ENCODE results near the gene BCAT1.

BCAT1 gene

GRCh38 chr12:24803430-24804245, 145.3 kb downstream of the BCAT1 start:
- no peak for ATAC-seq

- no peak for ATAC-seq
Measured at GRCh38 chr12:24798335-24798734, 150.6 kb downstream of the BCAT1 start.

- ATAC-seq: no peak
Measured at GRCh38 chr12:24797901-24798300, 151.0 kb downstream of the BCAT1 start.

DNA sequence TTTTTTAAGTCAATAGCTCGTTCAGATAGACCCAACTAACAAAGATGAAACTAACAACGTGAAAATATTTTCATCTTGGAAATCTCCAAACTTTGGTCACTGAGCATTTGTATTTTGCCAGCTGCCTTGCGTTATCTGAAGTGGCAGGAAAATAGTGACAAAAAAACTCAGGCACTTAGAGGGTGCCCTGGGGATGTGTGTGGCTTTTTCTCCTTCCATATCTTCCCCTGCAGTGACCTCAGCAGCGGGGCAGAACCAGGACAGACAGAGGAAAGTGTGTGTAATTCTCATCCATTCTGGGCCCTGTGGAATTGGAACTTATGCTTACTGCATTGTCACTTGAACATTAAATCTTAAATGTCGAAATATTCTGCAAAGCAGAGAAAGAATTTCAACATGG, 152.0 kb downstream of the BCAT1 start:
- ATAC-seq: no peak

DNA sequence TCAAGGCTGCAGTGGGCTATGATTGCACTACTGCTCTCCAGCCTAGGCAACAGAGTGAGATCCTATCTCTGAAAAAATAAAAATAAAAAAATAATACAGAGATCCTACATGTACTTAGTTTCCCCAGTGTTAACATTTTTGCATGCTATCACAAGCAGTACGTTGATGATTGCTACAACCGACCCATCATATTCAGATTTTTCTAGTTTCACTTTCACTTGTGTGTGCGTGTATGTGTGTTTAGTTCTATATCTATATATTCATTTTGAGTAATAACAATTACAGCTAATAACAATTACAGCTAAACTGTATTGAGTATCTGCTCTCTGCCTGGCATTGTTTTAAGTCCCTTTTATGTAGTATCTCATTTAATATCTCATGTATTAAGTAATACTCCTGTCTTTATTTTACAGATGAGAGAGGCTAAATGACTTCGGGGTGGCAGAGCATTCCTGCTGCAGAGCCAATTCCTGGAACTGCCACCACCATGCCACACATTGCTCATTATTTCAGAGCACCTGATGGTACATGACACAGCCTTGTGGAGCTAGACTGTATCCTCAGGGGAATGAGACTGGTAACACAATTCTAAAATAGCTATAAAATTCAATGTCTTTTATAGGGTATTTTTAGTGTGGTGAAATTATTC, 153.1 kb downstream of the BCAT1 start:
- peak; percentile 78 to 86 for ATAC-seq

DNA sequence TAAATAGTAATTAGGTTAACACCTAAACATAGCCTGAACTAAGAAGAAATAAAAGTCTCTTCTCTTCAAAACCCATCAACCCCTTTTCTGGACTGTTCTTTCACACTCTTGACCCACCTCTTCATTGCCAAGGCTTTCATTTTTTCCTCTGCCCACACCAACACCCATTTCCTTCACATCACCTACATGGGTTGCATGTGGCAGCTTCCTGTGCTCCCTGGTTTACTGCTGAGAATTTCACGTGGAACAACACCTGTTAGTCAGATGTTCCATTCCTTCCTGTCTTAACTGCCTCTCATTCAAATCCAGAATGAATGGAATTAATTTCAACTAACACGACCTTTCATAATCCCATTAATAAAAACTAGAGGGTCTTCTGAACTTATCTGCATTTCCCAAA, 157.3 kb downstream of the BCAT1 start:
- ATAC-seq: no peak

GRCh38 chr12:24788886-24789285, 160.0 kb downstream of the BCAT1 start:
- no peak for ATAC-seq

GRCh38 chr12:24780697-24781368, 168.1 kb downstream of the BCAT1 start:
- no peak for ATAC-seq

DNA sequence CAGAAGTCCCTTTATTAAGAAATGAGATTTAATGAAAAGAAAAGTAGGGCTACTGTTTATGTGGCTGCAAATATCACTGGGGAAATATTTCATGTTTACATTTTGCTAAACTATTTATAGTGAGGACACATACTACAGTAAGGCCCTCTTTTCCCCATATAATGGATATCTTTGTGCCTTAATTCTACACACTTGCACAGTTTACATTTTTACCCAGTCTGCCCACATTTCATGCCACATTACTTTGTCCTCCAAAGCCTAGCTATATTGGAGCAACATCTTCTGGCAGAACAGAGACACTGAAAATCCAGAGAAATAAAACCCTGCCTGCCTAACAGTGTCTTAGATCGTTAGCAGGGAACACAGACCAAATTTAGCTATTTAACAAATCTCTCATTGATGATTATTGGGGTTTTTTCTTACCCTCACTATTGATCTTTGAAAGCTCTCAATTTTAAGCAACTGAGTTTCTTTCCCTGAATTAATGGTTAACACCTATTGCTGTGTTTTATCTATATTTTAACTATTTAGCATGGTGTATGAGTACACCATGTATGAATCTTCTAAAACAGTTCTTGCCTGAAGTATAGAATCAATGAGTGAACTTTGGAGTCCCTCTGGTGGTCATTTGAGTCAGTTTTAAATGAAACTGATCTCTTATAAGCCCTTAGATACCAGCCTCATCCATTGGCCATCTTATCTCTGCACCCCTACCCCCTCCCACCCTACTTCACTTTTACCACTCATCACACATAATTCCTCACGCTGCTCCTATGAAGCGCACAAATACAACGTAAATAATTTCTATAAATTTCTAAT, 170.2 kb downstream of the BCAT1 start:
- peak in 1 of 2 donors; percentile 24 for ATAC-seq

GRCh38 chr12:24777359-24777758, 171.5 kb downstream of the BCAT1 start:
- no peak for ATAC-seq

- no peak for ATAC-seq
Measured at GRCh38 chr12:24776861-24777260, 172.0 kb downstream of the BCAT1 start.

- no peak for ATAC-seq
Measured at GRCh38 chr12:24775073-24775472, 173.8 kb downstream of the BCAT1 start.

DNA sequence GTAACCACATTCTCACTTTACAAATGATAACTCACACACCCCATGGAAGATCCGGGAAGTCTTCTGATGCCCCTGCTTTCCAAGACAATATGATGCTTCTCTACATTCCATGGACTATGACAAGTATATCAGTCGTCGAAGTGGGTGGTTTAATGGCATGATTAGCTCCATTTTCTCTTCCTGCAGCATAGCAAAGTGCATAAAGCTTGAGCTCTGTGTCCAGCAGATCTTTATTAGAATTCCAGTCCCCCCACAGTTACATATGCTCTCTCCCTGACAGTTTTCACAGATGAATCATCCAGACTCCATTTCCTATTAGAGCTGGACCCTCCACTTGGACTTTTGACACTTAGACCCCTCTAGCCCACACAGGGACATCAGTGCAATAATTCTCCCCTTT, 174.9 kb downstream of the BCAT1 start:
- no peak for ATAC-seq

DNA sequence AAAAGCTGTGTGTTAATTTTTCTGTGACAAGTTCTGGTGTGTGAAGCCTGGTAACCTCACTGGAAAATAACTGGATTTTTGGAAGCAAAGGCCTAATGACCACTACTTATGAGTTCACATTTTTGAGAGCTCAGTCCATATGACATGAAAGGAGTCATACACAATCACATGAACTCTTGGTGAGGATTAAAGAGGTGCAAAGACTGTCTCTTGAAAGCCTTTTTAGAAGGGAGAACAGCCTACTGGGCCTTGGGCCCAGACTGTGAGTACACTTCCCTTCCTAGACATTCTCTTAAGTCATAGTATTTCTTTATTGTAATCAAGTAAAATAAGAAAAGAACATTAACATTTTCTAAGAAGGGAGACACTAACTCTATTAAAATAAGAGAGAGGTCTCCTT, 176.1 kb downstream of the BCAT1 start:
- ATAC-seq: no peak

DNA sequence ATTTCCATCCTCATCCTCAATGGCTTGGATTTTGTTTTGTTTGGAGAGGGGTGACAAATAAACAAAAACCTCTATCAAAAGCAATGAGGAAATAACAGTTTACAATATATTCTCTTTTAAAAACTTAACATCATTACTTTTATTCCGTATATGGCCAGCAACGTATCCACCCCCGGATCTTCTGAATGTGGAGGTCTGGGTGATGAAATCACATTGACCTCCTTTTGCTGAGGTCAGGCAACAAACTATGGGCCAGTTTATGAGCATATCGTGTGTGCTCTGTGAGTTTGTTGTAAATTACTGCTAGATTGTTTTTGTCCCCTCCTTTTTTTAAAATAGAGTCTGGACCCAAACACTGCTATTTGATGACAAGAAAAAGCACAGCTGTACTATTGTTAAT, 178.1 kb downstream of the BCAT1 start:
- no peak for ATAC-seq

GRCh38 chr12:24770334-24770733, 178.6 kb downstream of the BCAT1 start:
- no peak for ATAC-seq

DNA sequence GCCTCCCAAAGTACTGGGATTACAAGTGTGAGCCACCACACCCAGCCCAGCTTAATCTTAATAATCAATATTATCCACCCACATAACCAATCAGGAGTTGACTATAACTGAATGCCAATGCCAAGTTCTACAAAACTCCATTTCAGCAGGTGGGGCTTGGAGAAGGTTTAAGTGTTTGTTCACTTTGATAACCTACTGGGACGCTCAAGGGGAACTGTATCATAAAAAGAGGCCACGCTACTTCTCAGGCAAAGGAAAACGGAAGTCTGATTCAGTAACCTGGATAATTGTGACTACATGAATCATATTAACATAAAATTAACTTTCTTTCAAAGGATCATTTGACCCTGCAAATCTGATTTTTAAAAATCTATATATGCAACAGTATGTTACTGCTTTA, 179.2 kb downstream of the BCAT1 start:
- ATAC-seq: no peak

GRCh38 chr12:24768415-24768814, 180.5 kb downstream of the BCAT1 start:
- no peak for ATAC-seq

- ATAC-seq: no peak
Measured at GRCh38 chr12:24767016-24767415, 181.9 kb downstream of the BCAT1 start.

GRCh38 chr12:24764712-24765111, 184.2 kb downstream of the BCAT1 start:
- no peak for ATAC-seq

DNA sequence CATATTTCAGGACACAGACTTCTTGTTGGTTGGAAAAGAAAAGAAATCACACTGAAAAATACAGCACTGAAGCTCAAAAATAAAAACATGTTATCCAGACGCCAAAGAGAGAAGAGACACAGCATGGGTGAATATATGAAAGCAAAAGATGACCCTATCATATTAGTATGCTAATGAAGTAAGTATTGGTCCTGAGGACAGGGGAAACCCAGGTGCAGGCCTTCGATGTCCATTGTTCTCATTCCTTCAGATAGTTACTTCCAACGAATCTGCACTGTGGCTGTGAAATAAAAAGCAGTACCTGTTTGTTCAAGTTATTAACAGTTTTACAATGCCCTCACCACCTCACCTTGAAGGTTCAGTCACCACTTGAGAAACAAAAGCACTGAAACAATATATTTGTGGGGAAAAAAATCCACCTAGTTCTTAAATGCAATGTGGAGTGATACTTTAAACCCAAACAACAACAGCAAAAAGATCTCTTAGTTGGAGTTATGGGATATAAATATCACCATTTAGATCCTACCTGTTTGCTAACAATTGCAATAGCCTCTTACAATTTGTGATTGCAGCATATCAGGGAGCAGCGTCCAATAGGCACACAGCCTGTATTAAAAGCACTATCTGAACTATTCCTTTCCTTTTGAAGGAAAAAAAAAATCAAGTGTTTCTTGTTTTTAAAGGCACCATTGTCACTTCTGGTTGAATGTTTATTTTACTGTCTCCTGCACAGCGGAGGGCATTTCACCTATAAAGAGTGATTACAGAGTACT, 188.1 kb downstream of the BCAT1 start:
- no peak for ATAC-seq

- no peak for ATAC-seq
Measured at GRCh38 chr12:24760162-24760561, 188.7 kb downstream of the BCAT1 start.
